ENCODE measurements around the gene MYO5B. TPM values are rescaled to one million over a fixed set of nuclear protein-coding genes. Genes with fewer than 3 reads are reported as not detected.
A peak's percentile ranks its signal among the peaks of the same experiment; 100 is the strongest.

MYO5B gene
- polyA plus RNA-seq, 1 of the 3 experiments (the other 2 are of a cell fraction) = 1.3 TPM

- H3K27me3 ChIP-seq (ENCODE audit: insufficient read depth) = peaks cover 6% of the 10 kb centered on the region
- no peaks in the 10 kb centered on the region for H3F3A ChIP-seq (replicated peaks; ENCODE audit: insufficient read depth)
- WGBS (ENCODE audit: low lambda C conversion rate) = 22% methylated on average over 7 of the region's 7 CpGs
- no peak overlapping the region for H3K4me3 ChIP-seq (ENCODE audit: low read depth in 2 of 2, low read length in 1 of 2)
- no peak overlapping the region for H2AFZ ChIP-seq (ENCODE audit: low read depth)
- H3K79me2 ChIP-seq (ENCODE audit: insufficient read depth) = no peaks in the 10 kb centered on the region
- no peaks in the 10 kb centered on the region for H4K20me1 ChIP-seq (ENCODE audit: insufficient read depth)
- CTCF ChIA-PET = interaction anchor here (0.6 to 3.9 kb wide), 9 partner anchors 11 to 211 kb away, joined by 3 to 38 read pairs (median 4); no protein-coding TSS in a partner anchor
- TF ChIP-seq RAD21 (IDR thresholded peaks at IDR 0.05; ENCODE audit: low read length) (peak; percentile 29), TAF1 (IDR thresholded peaks at IDR 0.05; ENCODE audit: borderline replicate concordance, low read depth, low read length) (no peak), SMC3 (IDR thresholded peaks at IDR 0.05; ENCODE audit: low read depth, low read length) (peak; percentile 43), EZH2phosphoT487 (IDR thresholded peaks at IDR 0.05; ENCODE audit: borderline replicate concordance, low read depth) (no peak)
- TF ChIP-seq, protein P1, sequence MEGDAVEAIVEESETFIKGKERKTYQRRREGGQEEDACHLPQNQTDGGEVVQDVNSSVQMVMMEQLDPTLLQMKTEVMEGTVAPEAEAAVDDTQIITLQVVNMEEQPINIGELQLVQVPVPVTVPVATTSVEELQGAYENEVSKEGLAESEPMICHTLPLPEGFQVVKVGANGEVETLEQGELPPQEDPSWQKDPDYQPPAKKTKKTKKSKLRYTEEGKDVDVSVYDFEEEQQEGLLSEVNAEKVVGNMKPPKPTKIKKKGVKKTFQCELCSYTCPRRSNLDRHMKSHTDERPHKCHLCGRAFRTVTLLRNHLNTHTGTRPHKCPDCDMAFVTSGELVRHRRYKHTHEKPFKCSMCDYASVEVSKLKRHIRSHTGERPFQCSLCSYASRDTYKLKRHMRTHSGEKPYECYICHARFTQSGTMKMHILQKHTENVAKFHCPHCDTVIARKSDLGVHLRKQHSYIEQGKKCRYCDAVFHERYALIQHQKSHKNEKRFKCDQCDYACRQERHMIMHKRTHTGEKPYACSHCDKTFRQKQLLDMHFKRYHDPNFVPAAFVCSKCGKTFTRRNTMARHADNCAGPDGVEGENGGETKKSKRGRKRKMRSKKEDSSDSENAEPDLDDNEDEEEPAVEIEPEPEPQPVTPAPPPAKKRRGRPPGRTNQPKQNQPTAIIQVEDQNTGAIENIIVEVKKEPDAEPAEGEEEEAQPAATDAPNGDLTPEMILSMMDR (IDR thresholded peaks at IDR 0.05) = peak; percentile 45
- H3K9me3 ChIP-seq = no peaks in the 10 kb centered on the region
- no peak overlapping the region for H3K4me2 ChIP-seq
- H3K27ac ChIP-seq (ENCODE audit: low read depth in 2 of 2, low read length in 1 of 2) = no peak overlapping the region
- no peak for DNase-seq
- H3K4me1 ChIP-seq (ENCODE audit: control insufficient read depth in 1 of 2, insufficient read depth in 2 of 2, low read depth in 1 of 2, low read length in 1 of 2) = no peaks in the 10 kb centered on the region
- H3K9ac ChIP-seq = no peak overlapping the region
- no peaks in the 10 kb centered on the region for H3K36me3 ChIP-seq (replicated peaks in 1 of 2; ENCODE audit: control insufficient read depth in 1 of 2, insufficient read depth in 2 of 2, low read length in 1 of 2)
- POLR2A ChIA-PET = interaction anchor here (0.6 kb wide), 1 partner anchor 34 kb away, joined by 3 read pairs; no protein-coding TSS in a partner anchor
- H3K9me2 ChIP-seq = no peaks in the 10 kb centered on the region
These were observed 23.7 kb upstream of the MYO5B start for GRCh38 chr18:50218432-50219197.

- H3K36me3 ChIP-seq (replicated peaks in 1 of 2; ENCODE audit: control insufficient read depth in 1 of 2, insufficient read depth in 2 of 2, low read length in 1 of 2) = no peaks in the 10 kb centered on the region
- H3K27me3 ChIP-seq (ENCODE audit: insufficient read depth) = no peaks in the 10 kb centered on the region; the same call in 1 of the 2 replicates
- no peaks in the 10 kb centered on the region for H3K9me3 ChIP-seq
- H3K27ac ChIP-seq (ENCODE audit: low read depth in 2 of 2, low read length in 1 of 2) = no peak overlapping the region
- CTCF ChIA-PET = interaction anchor here (1.5 to 3.3 kb wide), 2 partner anchors 13 to 14 kb away, joined by 5 to 12 read pairs; partner anchors contain the start of gene MYO5B
- H3K9me2 ChIP-seq = no peaks in the 10 kb centered on the region
- H3K79me2 ChIP-seq (ENCODE audit: insufficient read depth) = no peaks in the 10 kb centered on the region
- no peak overlapping the region for H3K4me2 ChIP-seq
- no peak overlapping the region for H3K9ac ChIP-seq
- 68% methylated on average over 4 of the region's 4 CpGs for WGBS (ENCODE audit: low lambda C conversion rate)
- no peaks in the 10 kb centered on the region for H4K20me1 ChIP-seq (ENCODE audit: insufficient read depth)
- H3K4me1 ChIP-seq (ENCODE audit: control insufficient read depth in 1 of 2, insufficient read depth in 2 of 2, low read depth in 1 of 2, low read length in 1 of 2) = no peaks in the 10 kb centered on the region
- no peaks in the 10 kb centered on the region for H3F3A ChIP-seq (replicated peaks; ENCODE audit: insufficient read depth)
- no peak overlapping the region for H3K4me3 ChIP-seq (ENCODE audit: low read depth in 2 of 2, low read length in 1 of 2)
- no peak overlapping the region for H2AFZ ChIP-seq (ENCODE audit: low read depth)
- POLR2A ChIA-PET = no interaction called here
- DNase-seq = no peak
- TF ChIP-seq, protein P2, sequence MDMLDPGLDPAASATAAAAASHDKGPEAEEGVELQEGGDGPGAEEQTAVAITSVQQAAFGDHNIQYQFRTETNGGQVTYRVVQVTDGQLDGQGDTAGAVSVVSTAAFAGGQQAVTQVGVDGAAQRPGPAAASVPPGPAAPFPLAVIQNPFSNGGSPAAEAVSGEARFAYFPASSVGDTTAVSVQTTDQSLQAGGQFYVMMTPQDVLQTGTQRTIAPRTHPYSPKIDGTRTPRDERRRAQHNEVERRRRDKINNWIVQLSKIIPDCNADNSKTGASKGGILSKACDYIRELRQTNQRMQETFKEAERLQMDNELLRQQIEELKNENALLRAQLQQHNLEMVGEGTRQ (IDR thresholded peaks at IDR 0.05; ENCODE audit: borderline replicate concordance, low read depth, low read length) = no peak
- no peak for TF ChIP-seq MEF2A (IDR thresholded peaks at IDR 0.05; ENCODE audit: borderline replicate concordance, low read depth)
- TF ChIP-seq, protein P1 (IDR thresholded peaks at IDR 0.05) = no peak
- TF ChIP-seq RCOR1 (IDR thresholded peaks at IDR 0.05; ENCODE audit: low read length) = no peak
- TF ChIP-seq GATA2 (CRISPR knock-in tag; IDR thresholded peaks at IDR 0.05) = no peak
- TF ChIP-seq YY1 (IDR thresholded peaks at IDR 0.05; ENCODE audit: low read depth) = no peak
- no peak for TF ChIP-seq EP300 (IDR thresholded peaks at IDR 0.05; ENCODE audit: borderline replicate concordance in 1 of 2, low read depth in 1 of 2, low read length in 1 of 2)
- TF ChIP-seq GABPA (IDR thresholded peaks at IDR 0.05; ENCODE audit: low read depth) = no peak
- no peak for TF ChIP-seq MXI1 (IDR thresholded peaks at IDR 0.05; ENCODE audit: low read depth, low read length)
- TF ChIP-seq REST (IDR thresholded peaks at IDR 0.05; ENCODE audit: low read depth, low read length) = no peak
- no peak for TF ChIP-seq USF1 (IDR thresholded peaks at IDR 0.05; ENCODE audit: borderline replicate concordance, low read depth)
- TF ChIP-seq FOXM1 (IDR thresholded peaks at IDR 0.05; ENCODE audit: low read depth) = no peak
These were observed 14.4 kb upstream of the MYO5B start for GRCh38 chr18:50209311-50209710.

Data from SK-N-SH (cell line).